ENCODE measurements around the gene SYNE3.

The SYNE3 gene

GRCh38 chr14:95485222-95485819 is 31.1 kb downstream of the SYNE3 start:
- Histone ChIP-seq H3K27ac (ENCODE audit: low read depth, low read length) (no peak overlapping the region), H3K9ac (ENCODE audit: low read depth, low read length) (no peak overlapping the region), H3K4me1 (ENCODE audit: control insufficient read depth, insufficient read depth, low read length) (peaks cover 13% of the 10 kb centered on the region), H3K4me3 (ENCODE audit: low read depth, low read length) (no peak overlapping the region), H3K36me3 (ENCODE audit: control insufficient read depth, insufficient read depth, low read length) (no peaks in the 10 kb centered on the region), H3K9me3 (ENCODE audit: control insufficient read depth, insufficient read depth, low read length) (no peaks in the 10 kb centered on the region), H3K27me3 (ENCODE audit: control insufficient read depth, insufficient read depth, low read length) (no peaks in the 10 kb centered on the region)

- no peaks in the 10 kb centered on the region for H3K27me3 ChIP-seq (ENCODE audit: control insufficient read depth, insufficient read depth, low read length)
- H3K9me3 ChIP-seq (ENCODE audit: control insufficient read depth, insufficient read depth, low read length): no peaks in the 10 kb centered on the region
- peaks cover 13% of the 10 kb centered on the region for H3K4me1 ChIP-seq (ENCODE audit: control insufficient read depth, insufficient read depth, low read length)
- H3K27ac ChIP-seq (ENCODE audit: low read depth, low read length): no peak overlapping the region
- H3K36me3 ChIP-seq (ENCODE audit: control insufficient read depth, insufficient read depth, low read length): no peaks in the 10 kb centered on the region
- H3K4me3 ChIP-seq (ENCODE audit: low read depth, low read length): no peak overlapping the region
- H3K9ac ChIP-seq (ENCODE audit: low read depth, low read length): no peak overlapping the region
Observed at GRCh38 chr14:95484296-95484695, 32.2 kb downstream of the SYNE3 start.

GRCh38 chr14:95483309-95484165 is 32.9 kb downstream of the SYNE3 start:
- Histone ChIP-seq H3K9ac (ENCODE audit: low read depth, low read length) (no peak overlapping the region), H3K27me3 (ENCODE audit: control insufficient read depth, insufficient read depth, low read length) (no peaks in the 10 kb centered on the region), H3K36me3 (ENCODE audit: control insufficient read depth, insufficient read depth, low read length) (no peaks in the 10 kb centered on the region), H3K27ac (ENCODE audit: low read depth, low read length) (no peak overlapping the region), H3K9me3 (ENCODE audit: control insufficient read depth, insufficient read depth, low read length) (no peaks in the 10 kb centered on the region), H3K4me1 (ENCODE audit: control insufficient read depth, insufficient read depth, low read length) (peaks cover 13% of the 10 kb centered on the region), H3K4me3 (ENCODE audit: low read depth, low read length) (no peak overlapping the region)

- Histone ChIP-seq H3K4me1 (ENCODE audit: control insufficient read depth, insufficient read depth, low read length) (peaks cover 13% of the 10 kb centered on the region), H3K4me3 (ENCODE audit: low read depth, low read length) (no peak overlapping the region), H3K9ac (ENCODE audit: low read depth, low read length) (no peak overlapping the region), H3K27me3 (ENCODE audit: control insufficient read depth, insufficient read depth, low read length) (no peaks in the 10 kb centered on the region), H3K27ac (ENCODE audit: low read depth, low read length) (no peak overlapping the region), H3K36me3 (ENCODE audit: control insufficient read depth, insufficient read depth, low read length) (no peaks in the 10 kb centered on the region), H3K9me3 (ENCODE audit: control insufficient read depth, insufficient read depth, low read length) (no peaks in the 10 kb centered on the region)
Observed at GRCh38 chr14:95482627-95483308, 33.7 kb downstream of the SYNE3 start.

GRCh38 chr14:95481391-95482022 is 34.9 kb downstream of the SYNE3 start:
- Histone ChIP-seq H3K9ac (ENCODE audit: low read depth, low read length) (no peak overlapping the region), H3K36me3 (ENCODE audit: control insufficient read depth, insufficient read depth, low read length) (no peaks in the 10 kb centered on the region), H3K27me3 (ENCODE audit: control insufficient read depth, insufficient read depth, low read length) (no peaks in the 10 kb centered on the region), H3K4me1 (ENCODE audit: control insufficient read depth, insufficient read depth, low read length) (peaks cover 13% of the 10 kb centered on the region), H3K27ac (ENCODE audit: low read depth, low read length) (no peak overlapping the region), H3K9me3 (ENCODE audit: control insufficient read depth, insufficient read depth, low read length) (no peaks in the 10 kb centered on the region), H3K4me3 (ENCODE audit: low read depth, low read length) (no peak overlapping the region)

- Histone ChIP-seq H3K27me3 (ENCODE audit: control insufficient read depth, insufficient read depth, low read length) (no peaks in the 10 kb centered on the region), H3K4me1 (ENCODE audit: control insufficient read depth, insufficient read depth, low read length) (peaks cover 13% of the 10 kb centered on the region), H3K27ac (ENCODE audit: low read depth, low read length) (no peak overlapping the region), H3K9me3 (ENCODE audit: control insufficient read depth, insufficient read depth, low read length) (no peaks in the 10 kb centered on the region), H3K9ac (ENCODE audit: low read depth, low read length) (no peak overlapping the region), H3K36me3 (ENCODE audit: control insufficient read depth, insufficient read depth, low read length) (no peaks in the 10 kb centered on the region), H3K4me3 (ENCODE audit: low read depth, low read length) (no peak overlapping the region)
Observed at GRCh38 chr14:95480887-95481226, 35.6 kb downstream of the SYNE3 start.

- H3K4me1 ChIP-seq (ENCODE audit: control insufficient read depth, insufficient read depth, low read length): peaks cover 10% of the 10 kb centered on the region
- no peaks in the 10 kb centered on the region for H3K36me3 ChIP-seq (ENCODE audit: control insufficient read depth, insufficient read depth, low read length)
- no peaks in the 10 kb centered on the region for H3K9me3 ChIP-seq (ENCODE audit: control insufficient read depth, insufficient read depth, low read length)
- H3K4me3 ChIP-seq (ENCODE audit: low read depth, low read length): no peak overlapping the region
- H3K27ac ChIP-seq (ENCODE audit: low read depth, low read length): no peak overlapping the region
- no peaks in the 10 kb centered on the region for H3K27me3 ChIP-seq (ENCODE audit: control insufficient read depth, insufficient read depth, low read length)
- H3K9ac ChIP-seq (ENCODE audit: low read depth, low read length): no peak overlapping the region
Observed at GRCh38 chr14:95480109-95480886, 36.2 kb downstream of the SYNE3 start.

GRCh38 chr14:95479494-95479893 is 37.0 kb downstream of the SYNE3 start:
- no peak overlapping the region for H3K4me3 ChIP-seq (ENCODE audit: low read depth, low read length)
- no peak overlapping the region for H3K9ac ChIP-seq (ENCODE audit: low read depth, low read length)
- H3K27ac ChIP-seq (ENCODE audit: low read depth, low read length): no peak overlapping the region
- no peaks in the 10 kb centered on the region for H3K27me3 ChIP-seq (ENCODE audit: control insufficient read depth, insufficient read depth, low read length)
- H3K4me1 ChIP-seq (ENCODE audit: control insufficient read depth, insufficient read depth, low read length): peaks cover 3% of the 10 kb centered on the region; the same call in 1 of the 2 replicates
- no peaks in the 10 kb centered on the region for H3K36me3 ChIP-seq (ENCODE audit: control insufficient read depth, insufficient read depth, low read length)
- H3K9me3 ChIP-seq (ENCODE audit: control insufficient read depth, insufficient read depth, low read length): no peaks in the 10 kb centered on the region

- H3K9ac ChIP-seq (ENCODE audit: low read depth, low read length): no peak overlapping the region
- H3K9me3 ChIP-seq (ENCODE audit: control insufficient read depth, insufficient read depth, low read length): no peaks in the 10 kb centered on the region
- H3K36me3 ChIP-seq (ENCODE audit: control insufficient read depth, insufficient read depth, low read length): no peaks in the 10 kb centered on the region
- H3K4me1 ChIP-seq (ENCODE audit: control insufficient read depth, insufficient read depth, low read length): peaks cover 3% of the 10 kb centered on the region; the same call in 1 of the 2 replicates
- no peak overlapping the region for H3K4me3 ChIP-seq (ENCODE audit: low read depth, low read length)
- no peaks in the 10 kb centered on the region for H3K27me3 ChIP-seq (ENCODE audit: control insufficient read depth, insufficient read depth, low read length)
- H3K27ac ChIP-seq (ENCODE audit: low read depth, low read length): no peak overlapping the region
Observed at GRCh38 chr14:95478818-95479217, 37.6 kb downstream of the SYNE3 start.

GRCh38 chr14:95478309-95478708 is 38.1 kb downstream of the SYNE3 start:
- Histone ChIP-seq H3K27ac (ENCODE audit: low read depth, low read length) (no peak overlapping the region), H3K9me3 (ENCODE audit: control insufficient read depth, insufficient read depth, low read length) (no peaks in the 10 kb centered on the region), H3K9ac (ENCODE audit: low read depth, low read length) (no peak overlapping the region), H3K27me3 (ENCODE audit: control insufficient read depth, insufficient read depth, low read length) (no peaks in the 10 kb centered on the region), H3K4me1 (ENCODE audit: control insufficient read depth, insufficient read depth, low read length) (peaks cover 3% of the 10 kb centered on the region; the same call in 1 of the 2 replicates), H3K36me3 (ENCODE audit: control insufficient read depth, insufficient read depth, low read length) (no peaks in the 10 kb centered on the region), H3K4me3 (ENCODE audit: low read depth, low read length) (no peak overlapping the region)

All from HUES48 (cell line).